ENCODE measurements around the gene TNFRSF21.

Gene TNFRSF21

GRCh38 chr6:47241742-47242482 is 67.8 kb downstream of the TNFRSF21 start:
- H3K4me1 ChIP-seq (ENCODE audit: control insufficient read depth in 1 of 2, insufficient read depth in 1 of 2, low read depth in 1 of 2, low read length in 1 of 2) = peaks cover 0 to 6% of the 10 kb centered on the region in 2 experiments
- no peaks in the 10 kb centered on the region for H3K36me3 ChIP-seq
- no peaks in the 10 kb centered on the region for H3K9me3 ChIP-seq
- H3K27ac ChIP-seq = no peak overlapping the region
- no peak for TF ChIP-seq CTCF (IDR thresholded peaks at IDR 0.05)
- H3K27me3 ChIP-seq = no peaks in the 10 kb centered on the region
- H3K4me3 ChIP-seq (ENCODE audit: low read depth in 1 of 2, low read length in 1 of 2) = no peak overlapping the region

- peaks cover 0 to 6% of the 10 kb centered on the region in 2 experiments for H3K4me1 ChIP-seq (ENCODE audit: control insufficient read depth in 1 of 2, insufficient read depth in 1 of 2, low read depth in 1 of 2, low read length in 1 of 2)
- no peak overlapping the region for H3K27ac ChIP-seq
- TF ChIP-seq CTCF (IDR thresholded peaks at IDR 0.05) = no peak
- H3K36me3 ChIP-seq = no peaks in the 10 kb centered on the region
- no peaks in the 10 kb centered on the region for H3K27me3 ChIP-seq
- no peak overlapping the region for H3K4me3 ChIP-seq (ENCODE audit: low read depth in 1 of 2, low read length in 1 of 2)
- no peaks in the 10 kb centered on the region for H3K9me3 ChIP-seq
These were observed 69.3 kb downstream of the TNFRSF21 start for GRCh38 chr6:47240277-47240890.

GRCh38 chr6:47239546-47239945 is 70.2 kb downstream of the TNFRSF21 start:
- Histone ChIP-seq H3K4me1 (ENCODE audit: control insufficient read depth in 1 of 2, insufficient read depth in 1 of 2, low read depth in 1 of 2, low read length in 1 of 2) (peaks cover 0 to 6% of the 10 kb centered on the region in 2 experiments), H3K9me3 (no peaks in the 10 kb centered on the region), H3K36me3 (no peaks in the 10 kb centered on the region), H3K27me3 (no peaks in the 10 kb centered on the region), H3K27ac (no peak overlapping the region), H3K4me3 (ENCODE audit: low read depth in 1 of 2, low read length in 1 of 2) (no peak overlapping the region)
- no peak for TF ChIP-seq CTCF (IDR thresholded peaks at IDR 0.05)

- no peaks in the 10 kb centered on the region for H3K27me3 ChIP-seq
- no peaks in the 10 kb centered on the region for H3K36me3 ChIP-seq
- no peaks in the 10 kb centered on the region for H3K9me3 ChIP-seq
- H3K27ac ChIP-seq = no peak overlapping the region
- peaks cover 0 to 6% of the 10 kb centered on the region in 2 experiments for H3K4me1 ChIP-seq (ENCODE audit: control insufficient read depth in 1 of 2, insufficient read depth in 1 of 2, low read depth in 1 of 2, low read length in 1 of 2)
- TF ChIP-seq CTCF (IDR thresholded peaks at IDR 0.05) = no peak
- no peak overlapping the region for H3K4me3 ChIP-seq (ENCODE audit: low read depth in 1 of 2, low read length in 1 of 2)
These were observed 71.2 kb downstream of the TNFRSF21 start for GRCh38 chr6:47238456-47238995.

GRCh38 chr6:47237196-47237595 is 72.5 kb downstream of the TNFRSF21 start:
- Histone ChIP-seq H3K27me3 (no peaks in the 10 kb centered on the region), H3K4me3 (ENCODE audit: low read depth in 1 of 2, low read length in 1 of 2) (no peak overlapping the region), H3K36me3 (no peaks in the 10 kb centered on the region), H3K4me1 (ENCODE audit: control insufficient read depth in 1 of 2, insufficient read depth in 1 of 2, low read depth in 1 of 2, low read length in 1 of 2) (no peaks in the 10 kb centered on the region), H3K27ac (no peak overlapping the region), H3K9me3 (no peaks in the 10 kb centered on the region)
- no peak for TF ChIP-seq CTCF (IDR thresholded peaks at IDR 0.05)

Measured in neutrophil (primary cell).